BJ (cell line): Measurements from ENCODE around the gene PCBP2. TPM values are rescaled to one million over a fixed set of nuclear protein-coding genes. Genes with fewer than 3 reads are reported as not detected.

ENCODE experiments used
- CTCF ChIA-PET: fragments of 350-600 bp; formaldehyde crosslinking; extraction: SDS; loops from one replicate; lab custom pipeline; 2021; ENCODE audit warnings: antibody characterized with exemption, inconsistent platforms; lab: Yijun Ruan, JAX
- POLR2A ChIA-PET: fragments of 300-600 bp; sonication (Branson Sonifier 250); formaldehyde crosslinking; extraction: SDS; loops from one replicate; lab custom pipeline; 2021; ENCODE audit warnings: antibody characterized with exemption; lab: Charles Lee
- DNase-seq: peaks from one replicate; pipeline ENCODE4 v3.0.0-alpha.2; 2011; ENCODE audit warnings: low read depth
- H3K27me3 ChIP-seq: 2 replicates; pipeline ENCODE4 v1.6.0; 2011; ENCODE audit warnings: low read length; ENCODE audit not compliant: control insufficient read depth, insufficient read depth
- H3K36me3 ChIP-seq: 2 replicates; pipeline ENCODE4 v1.5.1; 2011; ENCODE audit warnings: low read length; ENCODE audit not compliant: control insufficient read depth, insufficient read depth
- H3K4me3 ChIP-seq: 2 replicates; pipeline ENCODE4 v1.5.1; 2011; ENCODE audit warnings: low read depth, mild to moderate bottlenecking, control low read depth, low read length
- CTCF ChIP-seq: IDR thresholded peaks from 2 replicates; pipeline ENCODE4 v1.5.1; 2011; ENCODE audit warnings: low read depth, mild to moderate bottlenecking, control low read depth, inconsistent platforms, low read length, moderate library complexity; ENCODE audit not compliant: insufficient read depth
- polyA plus RNA-seq: library from polyadenylated mRNA; depleted of rRNA; stranded (reverse); fragments of >200 nt; gene quantifications from 2 replicates; pipeline ENCODE4 v1.2.3, GENCODE V29; 2011

The PCBP2 gene
- polyA plus RNA-seq, 1 experiment = 268 TPM

GRCh38 chr12:53483979-53484377 lies 32.1 kb downstream of the PCBP2 start:
- no peak for DNase-seq
- POLR2A ChIA-PET = no interaction called here

GRCh38 chr12:53484686-53485575 lies 33.0 kb downstream of the PCBP2 start:
- no peak for TF ChIP-seq CTCF
- DNase-seq = no peak
- POLR2A ChIA-PET = no interaction called here
- no peak overlapping the region for H3K4me3 ChIP-seq
- no peaks in the 10 kb centered on the region for H3K27me3 ChIP-seq
- CTCF ChIA-PET = interaction anchor here (0.8 kb wide), 1 partner anchor 163 kb away, joined by 3 read pairs; the partner anchor contains the start of gene AAAS
- peaks cover 40% of the 10 kb centered on the region for H3K36me3 ChIP-seq

More at GRCh38 chr12:53483979-53484377, 32.1 kb downstream of the PCBP2 start:
- no peak for TF ChIP-seq CTCF
- Histone ChIP-seq H3K36me3 (peaks cover 43% of the 10 kb centered on the region), H3K4me3 (no peak overlapping the region), H3K27me3 (no peaks in the 10 kb centered on the region)
- CTCF ChIA-PET = no interaction called here

DNA sequence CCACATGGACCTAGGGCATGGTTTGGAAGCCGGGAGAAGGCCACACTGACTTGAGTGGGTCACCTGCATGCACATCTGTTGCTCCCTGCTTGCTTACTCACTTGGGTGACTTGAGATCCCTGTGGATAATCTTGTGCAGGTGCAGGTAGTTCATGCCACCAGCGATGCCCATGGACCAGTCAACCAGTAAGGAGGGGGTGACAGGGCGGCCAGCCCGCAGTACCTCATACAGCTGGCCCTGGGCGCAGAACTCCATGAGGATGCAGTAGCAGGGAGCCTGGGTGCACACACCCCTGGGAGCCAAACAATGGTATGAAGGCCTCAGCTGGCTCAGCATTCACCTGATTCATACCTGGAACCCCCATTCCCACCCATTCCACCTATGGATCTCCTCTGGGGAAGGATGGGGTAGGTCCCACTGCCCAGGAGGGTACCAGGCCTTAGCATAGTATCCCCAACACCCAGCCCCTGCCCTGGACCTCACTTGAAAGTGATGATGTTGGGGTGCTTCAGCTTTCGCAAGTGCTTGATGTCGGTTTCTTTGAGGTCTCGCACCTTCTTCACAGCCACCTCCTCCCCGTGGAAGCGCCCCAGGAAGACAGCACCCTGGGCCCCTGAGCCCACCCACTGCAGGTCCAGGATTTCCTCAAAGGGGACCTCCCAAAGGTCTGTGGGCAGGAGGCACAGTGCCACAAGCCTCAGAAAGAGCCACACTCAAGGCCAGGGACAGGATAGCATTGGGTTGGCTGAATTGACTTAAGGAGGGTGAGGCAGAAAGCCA lies 34.2 kb downstream of the PCBP2 start:
- no peaks in the 10 kb centered on the region for H3K27me3 ChIP-seq
- H3K4me3 ChIP-seq = no peak overlapping the region
- TF ChIP-seq CTCF = no peak
- CTCF ChIA-PET = interaction anchor here (0.8 kb wide), 1 partner anchor 165 kb away, joined by 3 read pairs; the partner anchor contains the start of gene AAAS
- no peak for DNase-seq
- H3K36me3 ChIP-seq = peaks cover 34% of the 10 kb centered on the region
- POLR2A ChIA-PET = no interaction called here

DNA sequence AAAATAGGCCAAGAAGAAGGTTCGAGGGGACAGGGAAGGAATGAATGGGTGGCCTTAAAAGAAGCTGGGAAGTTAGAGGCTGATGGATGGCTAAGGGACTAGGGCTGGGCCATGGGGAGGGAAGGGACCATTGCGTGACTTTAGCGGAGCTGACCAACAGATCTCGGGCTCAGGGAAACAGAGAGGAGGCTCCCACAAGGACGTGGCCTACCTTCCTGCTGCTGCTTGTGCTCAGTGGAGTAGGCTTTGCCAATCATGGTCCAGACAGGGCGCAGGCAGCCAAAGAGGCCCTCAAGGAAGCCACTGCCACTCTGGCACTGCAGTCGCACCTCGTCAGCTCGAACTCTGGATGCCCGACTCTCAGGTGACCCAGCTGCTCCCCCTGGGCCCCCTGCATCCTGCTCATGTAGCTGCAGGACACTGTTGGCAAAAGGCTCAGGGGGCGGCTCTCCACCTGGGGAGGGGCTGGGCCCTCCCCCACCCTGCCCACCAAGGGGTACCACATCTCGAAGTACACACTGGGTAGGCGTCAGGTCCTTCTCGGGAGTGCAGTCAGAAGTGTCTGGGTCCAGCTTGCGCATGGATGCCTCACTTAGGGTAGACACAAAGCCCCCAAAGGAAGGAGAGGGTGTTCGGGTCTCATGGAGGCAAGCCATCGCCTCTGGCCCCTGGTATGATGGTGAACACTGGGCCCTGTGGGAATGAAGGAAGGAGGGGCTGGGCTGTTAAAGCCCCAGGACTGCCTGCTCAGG lies 35.0 kb downstream of the PCBP2 start:
- CTCF ChIA-PET = no interaction called here
- POLR2A ChIA-PET = no interaction called here
- Histone ChIP-seq H3K27me3 (no peaks in the 10 kb centered on the region), H3K36me3 (peaks cover 31% of the 10 kb centered on the region), H3K4me3 (no peak overlapping the region)
- no peak for DNase-seq
- no peak for TF ChIP-seq CTCF
